Activated T-helper 2 cell treated with anti-CD3 and anti-CD28 coated beads, Interferon-gamma antibody, Interleukin-2, Interleukin-4, amounts not matched to agents 10 μg/mL and 5 μg/mL and 100 μg/mL, durations not matched to agents 14 hours and 24 hours and 36 hours (primary cell): ENCODE data around the gene SDHAF4. TPM values are rescaled to one million over a fixed set of nuclear protein-coding genes. Genes with fewer than 3 reads are reported as not detected.
"Not testable (repeated sequence)": the region's sequence is repeated elsewhere in the genome, so short reads cannot be mapped to it uniquely, and the experiment has no call there.

ENCODE experiments used
- DNase-seq: peaks from one replicate; pipeline ENCODE4 v3.0.0; 2021; ENCODE audit warnings: low spot score
- H3K27ac Mint-ChIP-seq: one replicate; pipeline ENCODE4 v1.8.0; 2021; ENCODE audit warnings: mixed read lengths
- H3K27me3 Mint-ChIP-seq: one replicate; pipeline ENCODE4 v1.8.0; 2021; ENCODE audit warnings: low read depth, mixed read lengths
- H3K36me3 Mint-ChIP-seq: one replicate; pipeline ENCODE4 v1.8.0; 2021; ENCODE audit warnings: low read depth, mixed read lengths
- H3K4me1 Mint-ChIP-seq: one replicate; pipeline ENCODE4 v1.8.0; 2021; ENCODE audit warnings: low read depth, mixed read lengths
- H3K4me3 Mint-ChIP-seq: one replicate; pipeline ENCODE4 v1.8.0; 2021; ENCODE audit warnings: low read depth, mild to moderate bottlenecking, moderate library complexity, mixed read lengths
- H3K9me3 Mint-ChIP-seq: one replicate; pipeline ENCODE4 v1.8.0; 2021; ENCODE audit warnings: mixed read lengths
- intact Hi-C: fragments of 100-400 bp; cut with micrococcal nuclease; formaldehyde crosslinking; loops from one replicate; pipeline ENCODE4 v1.15.1; 2023
- total RNA-seq: library from RNA; stranded (reverse); gene quantifications from 2 replicates; pipeline ENCODE4 v1.2.3, GENCODE V29; 2022

SDHAF4 gene
- total RNA-seq, 1 donor from 2014 or later: 12.1 TPM

GRCh38 chr6:70552286-70552940 lies 14.3 kb upstream of the SDHAF4 start:
- H3K4me1 Mint-ChIP-seq, H3K27me3 Mint-ChIP-seq, intact Hi-C loops, H3K9me3 Mint-ChIP-seq, H3K36me3 Mint-ChIP-seq, DNase-seq, H3K27ac Mint-ChIP-seq, H3K4me3 Mint-ChIP-seq: not testable (repeated sequence)

- intact Hi-C loops: no loop called here
- Mint-ChIP-seq H3K36me3 (no peaks in the 10 kb centered on the region), H3K27me3 (peaks cover 2% of the 10 kb centered on the region), H3K4me1 (peaks cover 8% of the 10 kb centered on the region), H3K9me3 (no peaks in the 10 kb centered on the region), H3K4me3 (no peak overlapping the region), H3K27ac (no peak overlapping the region)
- DNase-seq: no peak
Observed at GRCh38 chr6:70552974-70553373, 13.8 kb upstream of the SDHAF4 start.

GRCh38 chr6:70557998-70558397 lies 8.7 kb upstream of the SDHAF4 start:
- H3K4me1 Mint-ChIP-seq: peaks cover 16% of the 10 kb centered on the region
- H3K36me3 Mint-ChIP-seq: no peaks in the 10 kb centered on the region
- no peaks in the 10 kb centered on the region for H3K27me3 Mint-ChIP-seq
- no peaks in the 10 kb centered on the region for H3K9me3 Mint-ChIP-seq
- no peak for DNase-seq
- intact Hi-C loops: loop anchor here (5.0 kb wide), 1 partner anchor 34 kb away; no protein-coding TSS in a partner anchor
- H3K4me3 Mint-ChIP-seq: no peak overlapping the region
- peak overlapping the region; percentile 31 for H3K27ac Mint-ChIP-seq

- H3K36me3 Mint-ChIP-seq, H3K9me3 Mint-ChIP-seq, DNase-seq, H3K27me3 Mint-ChIP-seq, intact Hi-C loops, H3K27ac Mint-ChIP-seq, H3K4me3 Mint-ChIP-seq: not testable (repeated sequence)
- peaks cover 19% of the 10 kb centered on the region for H3K4me1 Mint-ChIP-seq
Observed at GRCh38 chr6:70562401-70562800, 4.3 kb upstream of the SDHAF4 start.

GRCh38 chr6:70563530-70563929 lies 3.2 kb upstream of the SDHAF4 start:
- H3K36me3 Mint-ChIP-seq: peaks cover 3% of the 10 kb centered on the region
- peaks cover 12% of the 10 kb centered on the region for H3K4me1 Mint-ChIP-seq
- H3K27ac Mint-ChIP-seq: no peak overlapping the region
- no peak for DNase-seq
- intact Hi-C loops: no loop called here
- no peaks in the 10 kb centered on the region for H3K27me3 Mint-ChIP-seq
- no peak overlapping the region for H3K4me3 Mint-ChIP-seq
- H3K9me3 Mint-ChIP-seq: no peaks in the 10 kb centered on the region

GRCh38 chr6:70574643-70575042 lies 7.9 kb downstream of the SDHAF4 start:
- peaks cover 31% of the 10 kb centered on the region for H3K36me3 Mint-ChIP-seq
- intact Hi-C loops: no loop called here
- H3K4me3 Mint-ChIP-seq: no peak overlapping the region
- H3K27me3 Mint-ChIP-seq: no peaks in the 10 kb centered on the region
- peaks cover 2% of the 10 kb centered on the region for H3K4me1 Mint-ChIP-seq
- H3K9me3 Mint-ChIP-seq: no peaks in the 10 kb centered on the region
- no peak for DNase-seq
- no peak overlapping the region for H3K27ac Mint-ChIP-seq

GRCh38 chr6:70575899-70576495 lies 9.3 kb downstream of the SDHAF4 start:
- intact Hi-C loops: no loop called here
- H3K9me3 Mint-ChIP-seq: no peaks in the 10 kb centered on the region
- H3K4me1 Mint-ChIP-seq: peaks cover 1% of the 10 kb centered on the region
- no peak for DNase-seq
- H3K27me3 Mint-ChIP-seq: no peaks in the 10 kb centered on the region
- H3K36me3 Mint-ChIP-seq: peaks cover 28% of the 10 kb centered on the region
- no peak overlapping the region for H3K27ac Mint-ChIP-seq
- H3K4me3 Mint-ChIP-seq: no peak overlapping the region

GRCh38 chr6:70586114-70586513 lies 19.4 kb downstream of the SDHAF4 start:
- no peaks in the 10 kb centered on the region for H3K9me3 Mint-ChIP-seq
- no peak for DNase-seq
- peaks cover 12% of the 10 kb centered on the region for H3K4me1 Mint-ChIP-seq
- H3K27me3 Mint-ChIP-seq: no peaks in the 10 kb centered on the region
- peaks cover 49% of the 10 kb centered on the region for H3K36me3 Mint-ChIP-seq
- no peak overlapping the region for H3K27ac Mint-ChIP-seq
- intact Hi-C loops: no loop called here
- H3K4me3 Mint-ChIP-seq: no peak overlapping the region

GRCh38 chr6:70590400-70590799 lies 23.7 kb downstream of the SDHAF4 start:
- H3K36me3 Mint-ChIP-seq: peaks cover 35% of the 10 kb centered on the region
- no peaks in the 10 kb centered on the region for H3K27me3 Mint-ChIP-seq
- H3K27ac Mint-ChIP-seq: no peak overlapping the region
- H3K4me1 Mint-ChIP-seq: peaks cover 9% of the 10 kb centered on the region
- peaks cover 5% of the 10 kb centered on the region for H3K9me3 Mint-ChIP-seq
- intact Hi-C loops: loop anchor here (5.0 kb wide), 1 partner anchor 33 kb away; no protein-coding TSS in a partner anchor
- H3K4me3 Mint-ChIP-seq: no peak overlapping the region
- DNase-seq: no peak

- intact Hi-C loops: loop anchor here (5.0 kb wide), 1 partner anchor 35 kb away; no protein-coding TSS in a partner anchor
- Mint-ChIP-seq H3K36me3 (peaks cover 25% of the 10 kb centered on the region), H3K27me3 (no peaks in the 10 kb centered on the region), H3K4me3 (no peak overlapping the region), H3K27ac (no peak overlapping the region), H3K9me3 (peaks cover 5% of the 10 kb centered on the region), H3K4me1 (no peaks in the 10 kb centered on the region)
- DNase-seq: no peak
Observed at GRCh38 chr6:70592391-70593117, 25.8 kb downstream of the SDHAF4 start.

- intact Hi-C loops: loop anchor here (5.0 kb wide), 1 partner anchor 36 kb away; no protein-coding TSS in a partner anchor
- Mint-ChIP-seq H3K36me3 (peaks cover 25% of the 10 kb centered on the region), H3K9me3 (peaks cover 5% of the 10 kb centered on the region), H3K4me3 (no peak overlapping the region), H3K4me1 (no peaks in the 10 kb centered on the region), H3K27ac (no peak overlapping the region), H3K27me3 (no peaks in the 10 kb centered on the region)
- no peak for DNase-seq
Observed at GRCh38 chr6:70593118-70593486, 26.4 kb downstream of the SDHAF4 start.

GRCh38 chr6:70599187-70599586 lies 32.5 kb downstream of the SDHAF4 start:
- Mint-ChIP-seq H3K36me3 (peaks cover 15% of the 10 kb centered on the region), H3K9me3 (peaks cover under 1% of the 10 kb centered on the region), H3K4me1 (peaks cover 11% of the 10 kb centered on the region), H3K4me3 (no peak overlapping the region), H3K27me3 (no peaks in the 10 kb centered on the region), H3K27ac (no peak overlapping the region)
- intact Hi-C loops: loop anchor here (1.0 kb wide), 1 partner anchor 33 kb away; the partner anchor contains the start of gene SDHAF4
- peak; percentile 42 for DNase-seq

GRCh38 chr6:70601014-70601413 lies 34.3 kb downstream of the SDHAF4 start:
- H3K27me3 Mint-ChIP-seq: no peaks in the 10 kb centered on the region
- peaks cover 13% of the 10 kb centered on the region for H3K4me1 Mint-ChIP-seq
- no peak for DNase-seq
- H3K27ac Mint-ChIP-seq: no peak overlapping the region
- H3K36me3 Mint-ChIP-seq: peaks cover 10% of the 10 kb centered on the region
- no peak overlapping the region for H3K4me3 Mint-ChIP-seq
- H3K9me3 Mint-ChIP-seq: peaks cover 8% of the 10 kb centered on the region
- intact Hi-C loops: no loop called here
